Mesodermal cell (in vitro differentiated cells): ENCODE measurements around the gene MLIP.

Experiments used
- H3K27ac ChIP-seq: 2 replicates; pipeline ENCODE4 v1.7.0; 2013; ENCODE audit warnings: mild to moderate bottlenecking, low read depth, low read length, moderate library complexity; ENCODE audit not compliant: severe bottlenecking
- H3K36me3 ChIP-seq: 2 replicates; pipeline ENCODE4 v1.7.1; 2013; ENCODE audit warnings: mild to moderate bottlenecking, low read length, moderate library complexity; ENCODE audit not compliant: control insufficient read depth, insufficient read depth
- H3K4me1 ChIP-seq: one replicate; pipeline ENCODE4 v1.7.1; 2013; ENCODE audit warnings: mild to moderate bottlenecking, low read length; ENCODE audit not compliant: insufficient read depth, control insufficient read depth, poor library complexity, severe bottlenecking
- H3K4me3 ChIP-seq: 2 replicates; pipeline ENCODE4 v1.7.0; 2013; ENCODE audit warnings: low read length, control low read depth, mild to moderate bottlenecking; ENCODE audit not compliant: insufficient read depth, poor library complexity, severe bottlenecking; ENCODE audit errors: extremely low read depth
- H3K9me3 ChIP-seq: 2 replicates; pipeline ENCODE4 v1.7.1; 2013; ENCODE audit warnings: mild to moderate bottlenecking, low read length, moderate library complexity; ENCODE audit not compliant: control insufficient read depth
- whole genome bisulfite sequencing, 2 experiments: methylation state at CpG; one replicate each; pipeline ENCODE4 v1.1.5; 2013; ENCODE audit warnings: missing lambda C conversion rate in 2 of 2; ENCODE audit not compliant: insufficient coverage in 2 of 2; 5-methylcytosine and 5-hydroxymethylcytosine counted together

Gene MLIP

DNA sequence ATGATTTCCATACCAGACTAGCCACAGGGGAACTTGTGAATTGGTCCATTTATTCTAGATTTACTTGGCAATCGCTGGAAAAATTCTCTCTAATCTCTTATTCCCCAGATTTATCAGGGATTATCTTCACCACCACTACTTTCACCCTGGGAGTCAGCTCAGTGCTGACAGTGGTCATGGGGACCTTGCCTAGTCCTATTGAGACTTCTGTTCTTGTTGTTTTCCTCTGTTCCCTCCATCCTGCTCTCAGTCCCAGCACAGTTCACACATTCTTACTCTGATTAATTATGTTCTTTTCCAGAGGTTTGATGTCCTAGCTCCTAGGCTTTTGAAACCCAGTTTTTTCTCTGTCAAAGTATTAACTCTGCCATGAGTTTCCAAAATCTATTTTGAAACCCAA is 103.0 kb downstream of the MLIP start:
- Histone ChIP-seq H3K9me3 (no peaks in the 10 kb centered on the region), H3K36me3 (no peaks in the 10 kb centered on the region), H3K27ac (no peak overlapping the region), H3K4me3 (no peak overlapping the region), H3K4me1 (no peaks in the 10 kb centered on the region)
- 63% methylated on average over 1 of the region's 1 CpG; no CpG with 5 or more reads in 1 of the 2 experiments for WGBS, 2 experiments

DNA sequence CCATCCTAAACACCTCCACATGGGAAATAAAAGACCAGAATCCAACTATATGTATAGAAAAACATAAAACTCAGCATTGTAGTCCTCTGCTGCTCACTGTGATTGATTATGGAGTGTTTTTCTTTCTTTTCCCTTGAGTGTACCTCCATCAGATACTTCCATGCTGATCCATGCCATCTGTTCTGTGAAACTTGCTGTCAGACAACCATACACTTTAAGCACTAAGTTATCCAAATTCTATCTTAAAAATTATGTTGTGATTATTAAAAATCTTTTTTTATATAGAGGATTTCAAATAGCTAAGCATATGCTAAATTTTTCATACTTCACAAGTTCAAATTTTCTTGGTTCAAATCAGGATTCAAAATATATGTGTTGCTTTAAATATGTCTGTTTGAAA is 105.1 kb downstream of the MLIP start:
- Histone ChIP-seq H3K4me1 (no peaks in the 10 kb centered on the region), H3K4me3 (no peak overlapping the region), H3K36me3 (no peaks in the 10 kb centered on the region), H3K9me3 (no peaks in the 10 kb centered on the region), H3K27ac (no peak overlapping the region)

DNA sequence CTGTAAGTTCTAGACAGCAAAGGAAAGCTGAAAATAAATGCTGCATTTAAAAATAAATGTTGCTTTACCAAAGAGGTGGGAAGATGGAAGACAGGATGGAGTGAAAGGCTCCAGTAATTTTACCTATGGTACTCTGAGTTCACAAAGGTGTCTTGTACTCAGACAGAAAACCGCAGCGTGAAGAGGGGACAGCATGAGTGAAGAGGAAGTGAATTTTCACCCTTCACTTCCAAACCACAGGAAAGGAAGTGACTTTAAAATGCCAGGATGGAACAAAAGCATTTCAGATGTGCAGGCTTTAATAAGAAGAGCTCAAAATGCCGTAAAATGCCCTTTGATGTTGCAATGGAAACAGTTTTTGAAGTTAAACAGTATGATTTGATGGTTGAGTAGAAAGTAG is 105.8 kb downstream of the MLIP start:
- WGBS, 2 experiments = 0% methylated on average over 1 of the region's 3 CpGs
- no peak overlapping the region for H3K4me3 ChIP-seq
- no peaks in the 10 kb centered on the region for H3K36me3 ChIP-seq
- no peaks in the 10 kb centered on the region for H3K4me1 ChIP-seq
- no peaks in the 10 kb centered on the region for H3K9me3 ChIP-seq
- H3K27ac ChIP-seq = no peak overlapping the region

DNA sequence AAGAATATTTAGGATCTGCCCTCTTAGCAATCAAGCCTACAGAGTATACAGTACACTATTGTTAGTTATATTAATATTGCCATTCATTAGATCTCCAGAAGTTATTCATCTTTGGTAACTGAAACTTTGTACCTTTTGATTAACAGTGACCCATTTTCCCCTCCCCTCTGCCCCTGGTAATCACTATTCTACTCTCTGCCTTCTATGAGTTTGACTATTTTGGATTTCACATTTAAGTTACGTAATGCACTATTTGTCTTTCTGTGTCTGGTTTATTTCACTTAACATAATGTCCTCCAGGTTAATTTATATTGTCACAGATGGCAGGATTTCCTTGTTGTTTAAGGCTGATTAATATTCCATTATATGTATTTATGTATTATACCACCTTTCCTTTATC is 111.0 kb downstream of the MLIP start:
- no CpG with 5 or more reads among the region's 1 CpG for WGBS, 2 experiments
- H3K36me3 ChIP-seq = no peaks in the 10 kb centered on the region

DNA sequence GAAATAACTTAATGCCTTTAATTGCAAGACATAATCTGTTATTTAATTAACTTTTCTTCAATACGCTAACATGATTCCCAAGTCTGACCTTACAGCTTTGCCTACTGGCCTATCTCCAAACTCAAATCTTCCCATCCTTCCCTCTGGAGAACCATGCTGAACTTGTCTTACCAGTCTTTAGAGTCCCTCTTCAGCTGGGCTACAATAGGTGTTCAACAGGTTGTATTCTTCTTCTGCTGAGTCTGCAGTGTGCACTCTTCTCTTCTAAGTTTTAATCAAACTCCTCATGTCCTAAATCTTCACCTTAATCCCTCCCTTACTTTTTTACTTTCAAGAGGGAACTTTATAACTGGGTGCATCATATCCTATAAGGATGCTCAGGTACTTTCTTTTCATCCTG is 121.5 kb downstream of the MLIP start:
- Histone ChIP-seq H3K4me3 (no peak overlapping the region), H3K4me1 (peaks cover 10% of the 10 kb centered on the region), H3K9me3 (no peaks in the 10 kb centered on the region), H3K36me3 (no peaks in the 10 kb centered on the region), H3K27ac (no peak overlapping the region)
- 100% methylated on average over 1 of the region's 1 CpG for WGBS, 2 experiments

More for the DNA sequence above, 111.0 kb downstream of the MLIP start:
- peaks cover 3% of the 10 kb centered on the region for H3K9me3 ChIP-seq
- no peak overlapping the region for H3K4me3 ChIP-seq
- H3K27ac ChIP-seq = no peak overlapping the region
- H3K4me1 ChIP-seq = no peaks in the 10 kb centered on the region

DNA sequence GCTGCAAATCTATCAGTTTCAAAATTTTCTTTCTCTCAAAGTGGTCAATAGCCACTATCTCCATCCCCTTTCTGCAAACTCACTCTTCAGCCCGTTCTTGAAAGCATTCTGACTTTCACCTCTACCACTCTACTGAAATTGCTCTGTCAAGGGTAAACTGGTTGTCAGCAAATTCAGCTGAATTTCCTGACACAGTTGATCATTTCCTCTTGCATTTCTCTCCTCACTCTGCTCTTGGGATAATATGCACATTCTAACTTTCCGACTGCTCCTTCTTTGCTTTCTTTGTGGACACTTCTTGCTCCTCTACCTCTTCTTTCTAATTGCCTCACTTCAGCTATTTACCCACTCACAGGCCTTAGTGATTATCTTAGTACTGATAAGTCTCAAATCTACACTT is 123.3 kb downstream of the MLIP start:
- H3K36me3 ChIP-seq = no peaks in the 10 kb centered on the region
- no peaks in the 10 kb centered on the region for H3K9me3 ChIP-seq
- no peak overlapping the region for H3K4me3 ChIP-seq
- H3K27ac ChIP-seq = no peak overlapping the region
- peaks cover 10% of the 10 kb centered on the region for H3K4me1 ChIP-seq
- 77 to 95% methylated on average over 2 of the region's 2 CpGs for WGBS, 2 experiments

DNA sequence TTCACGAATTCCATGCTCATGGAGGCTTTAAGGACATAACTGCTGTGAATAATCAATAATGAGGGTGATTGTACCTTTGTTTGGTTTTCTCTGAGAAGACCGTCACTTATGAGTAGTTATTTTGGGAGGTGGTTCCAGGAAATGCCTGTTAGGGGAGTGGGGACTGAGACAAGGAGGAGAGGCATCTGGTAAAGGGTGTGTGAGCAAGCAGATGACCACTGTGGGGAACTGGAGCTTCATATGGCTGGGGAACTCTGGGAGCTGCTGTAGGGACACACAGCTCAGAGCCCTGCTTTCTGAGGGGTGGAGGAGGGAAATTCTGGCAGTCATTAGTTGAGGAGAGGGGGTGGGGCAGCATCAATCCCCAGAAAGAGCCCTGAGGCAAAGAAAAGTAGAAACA is 125.7 kb downstream of the MLIP start:
- WGBS, 2 experiments = 43 to 69% methylated on average over 1 to 2 of the region's 2 CpGs

DNA sequence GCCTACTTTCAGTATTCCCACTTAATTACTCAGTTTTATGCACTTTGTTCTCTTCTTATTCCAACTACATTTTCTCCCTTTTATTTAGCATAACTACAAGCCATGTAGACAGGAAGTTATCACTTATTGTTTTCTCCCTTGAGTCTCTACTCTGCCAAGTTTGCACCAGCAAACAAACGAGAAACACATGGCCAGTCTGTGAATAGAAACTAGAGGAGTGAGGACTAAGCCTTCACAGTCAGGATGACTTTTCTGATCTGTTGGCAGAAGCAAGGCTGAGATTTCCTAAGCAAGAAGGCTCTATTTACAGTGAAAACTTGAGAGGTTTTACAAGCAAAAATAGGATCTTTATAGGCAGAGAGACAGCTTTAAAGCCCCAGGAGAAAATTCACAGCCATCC is 127.2 kb downstream of the MLIP start:
- H3K27ac ChIP-seq = no peak overlapping the region
- no peaks in the 10 kb centered on the region for H3K9me3 ChIP-seq
- H3K4me1 ChIP-seq = peaks cover 10% of the 10 kb centered on the region
- no peak overlapping the region for H3K4me3 ChIP-seq
- H3K36me3 ChIP-seq = no peaks in the 10 kb centered on the region
- 80% methylated on average over 1 of the region's 1 CpG; no CpG with 5 or more reads in 1 of the 2 experiments for WGBS, 2 experiments

More for the DNA sequence above, 125.7 kb downstream of the MLIP start:
- H3K36me3 ChIP-seq = no peaks in the 10 kb centered on the region
- peaks cover 10% of the 10 kb centered on the region for H3K4me1 ChIP-seq
- no peak overlapping the region for H3K4me3 ChIP-seq
- no peak overlapping the region for H3K27ac ChIP-seq
- H3K9me3 ChIP-seq = no peaks in the 10 kb centered on the region

DNA sequence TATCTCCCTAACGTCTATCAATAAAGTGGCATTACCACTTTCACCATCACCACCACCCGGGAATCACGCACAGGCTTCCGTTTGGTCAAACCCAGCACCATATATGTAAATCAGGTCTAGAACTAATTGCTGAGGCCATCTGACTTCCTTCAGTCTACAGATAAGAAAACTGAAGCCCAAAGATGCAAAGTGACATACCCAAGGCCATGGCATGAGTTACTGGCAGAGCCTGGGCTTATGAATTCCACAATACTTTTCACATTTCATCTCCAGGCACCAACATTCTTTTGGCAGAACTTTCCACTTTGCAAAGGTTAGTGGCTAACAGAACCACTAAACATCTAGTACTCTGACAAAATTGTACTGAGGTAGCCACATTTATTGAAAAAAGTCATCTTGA is 132.5 kb downstream of the MLIP start:
- Histone ChIP-seq H3K4me1 (no peaks in the 10 kb centered on the region), H3K36me3 (no peaks in the 10 kb centered on the region), H3K9me3 (no peaks in the 10 kb centered on the region), H3K27ac (no peak overlapping the region), H3K4me3 (no peak overlapping the region)
- 100% methylated on average over 1 to 2 of the region's 4 CpGs for WGBS, 2 experiments

DNA sequence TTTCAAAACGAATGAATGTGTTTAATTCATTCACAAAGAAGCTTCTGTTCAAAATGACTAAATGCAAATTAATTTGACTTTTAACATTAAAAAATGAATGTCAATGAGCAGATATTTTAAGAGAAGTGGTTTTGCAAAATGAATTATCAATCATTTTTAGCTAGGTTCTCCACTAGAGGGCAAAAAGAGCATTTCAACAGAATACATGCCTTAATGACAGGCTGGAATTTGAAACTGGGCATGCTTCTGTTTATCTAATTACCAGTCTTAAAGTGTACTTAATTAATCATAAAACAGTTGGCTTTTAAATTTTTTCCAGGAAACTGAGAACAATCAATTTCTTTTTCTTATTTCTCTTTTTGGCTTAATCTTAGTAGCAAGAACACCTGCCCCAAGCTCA is 133.2 kb downstream of the MLIP start:
- no CpG with 5 or more reads among the region's 1 CpG for WGBS, 2 experiments
- Histone ChIP-seq H3K27ac (no peak overlapping the region), H3K4me3 (no peak overlapping the region), H3K9me3 (no peaks in the 10 kb centered on the region), H3K4me1 (no peaks in the 10 kb centered on the region), H3K36me3 (no peaks in the 10 kb centered on the region)

DNA sequence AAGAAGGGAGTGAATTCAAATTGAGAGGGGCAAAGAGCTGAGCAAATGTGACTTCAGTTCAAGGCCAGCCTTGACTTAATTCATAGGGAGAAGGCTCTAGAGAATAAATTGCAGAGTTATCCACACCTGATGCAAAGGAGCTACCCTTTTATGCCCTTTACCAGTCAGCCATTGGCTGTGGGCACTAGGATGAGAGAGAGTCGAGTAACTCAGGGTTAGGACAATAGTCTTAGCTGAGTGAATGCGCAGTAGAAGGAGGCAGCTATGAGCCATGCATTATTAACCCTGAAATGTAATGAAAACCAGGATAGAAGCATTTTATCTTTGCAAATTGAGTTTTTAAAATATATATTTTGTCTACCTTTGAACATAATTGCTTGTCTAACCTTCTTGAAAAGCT is 134.0 kb downstream of the MLIP start:
- no peaks in the 10 kb centered on the region for H3K9me3 ChIP-seq
- no peaks in the 10 kb centered on the region for H3K4me1 ChIP-seq
- no peak overlapping the region for H3K27ac ChIP-seq
- 71 to 100% methylated on average over 1 to 2 of the region's 2 CpGs for WGBS, 2 experiments
- no peak overlapping the region for H3K4me3 ChIP-seq
- no peaks in the 10 kb centered on the region for H3K36me3 ChIP-seq

DNA sequence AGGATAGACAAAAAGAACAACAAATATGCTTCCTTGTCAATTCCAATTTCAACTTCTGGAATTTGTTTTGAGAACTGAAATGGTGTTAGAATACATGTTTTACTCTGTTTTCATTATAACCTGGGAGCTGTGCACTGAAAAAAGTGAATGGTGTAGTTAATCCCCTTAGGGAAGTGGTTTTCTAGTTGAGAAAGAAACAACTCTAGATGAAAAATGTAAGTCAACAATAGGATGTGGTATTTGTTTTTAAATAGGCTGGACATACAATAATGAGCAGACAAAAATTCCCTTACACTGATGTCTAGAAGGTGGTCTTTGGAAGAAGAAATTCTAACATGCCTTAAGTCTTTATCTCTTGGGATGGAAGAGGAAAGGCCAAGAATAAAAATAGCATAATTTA is 137.1 kb downstream of the MLIP start:
- H3K4me1 ChIP-seq = no peaks in the 10 kb centered on the region
- H3K36me3 ChIP-seq = no peaks in the 10 kb centered on the region
- H3K27ac ChIP-seq = no peak overlapping the region
- no peak overlapping the region for H3K4me3 ChIP-seq
- no peaks in the 10 kb centered on the region for H3K9me3 ChIP-seq
